Kidney epithelial cell (primary cell): ENCODE data around the gene NCOA3. TPM values are rescaled to one million over a fixed set of nuclear protein-coding genes. Genes with fewer than 3 reads are reported as not detected.

Source experiments
- DNase-seq: peaks from one replicate; pipeline ENCODE4 v3.0.0-alpha.2; 2010; ENCODE audit warnings: low read depth
- H3K27me3 ChIP-seq: 2 replicates; pipeline ENCODE4 v1.6.0; 2011; ENCODE audit warnings: low read length; ENCODE audit not compliant: control insufficient read depth, insufficient read depth
- H3K36me3 ChIP-seq: 2 replicates; pipeline ENCODE4 v1.5.1; 2011; ENCODE audit warnings: low read length; ENCODE audit not compliant: control insufficient read depth, insufficient read depth
- H3K4me3 ChIP-seq: 2 replicates; pipeline ENCODE4 v1.5.1; 2011; ENCODE audit warnings: low read depth, mild to moderate bottlenecking, control low read depth, low read length
- total RNA-seq: library from RNA; depleted of rRNA; stranded (reverse); fragments of >200 nt; gene quantifications from 2 replicates; pipeline ENCODE4 v1.2.3, GENCODE V29; 2015
- TF ChIP-seq, protein P1 (sequence below): IDR thresholded peaks from 2 replicates; pipeline ENCODE4 v1.5.1; 2011; ENCODE audit warnings: mild to moderate bottlenecking, moderate library complexity, low read length, control low read depth, inconsistent platforms; ENCODE audit not compliant: insufficient read depth, poor library complexity, severe bottlenecking

The NCOA3 gene
- total RNA-seq, 1 donor from 2014 or later: 27.3 TPM

DNA sequence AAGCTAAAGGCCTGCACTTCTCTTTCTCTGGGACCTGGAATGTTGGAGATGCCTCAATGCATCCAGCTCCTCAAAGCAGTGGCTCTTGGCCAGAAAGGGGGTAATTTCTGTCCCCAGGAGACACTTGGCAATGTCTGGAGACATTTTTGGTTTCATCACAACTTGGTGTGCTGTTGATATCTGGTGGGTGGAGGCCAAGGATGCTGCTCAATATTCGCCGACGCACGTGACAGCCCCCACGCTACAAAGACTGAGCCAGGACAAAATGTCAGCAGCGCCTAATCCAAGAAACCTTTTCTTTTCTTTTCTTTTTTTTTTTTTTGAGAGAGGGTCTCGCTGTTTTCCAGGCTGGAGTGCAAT lies 203.8 kb downstream of the NCOA3 start:
- Histone ChIP-seq H3K4me3 (no peak overlapping the region), H3K27me3 (no peaks in the 10 kb centered on the region), H3K36me3 (no peaks in the 10 kb centered on the region)
- TF ChIP-seq, protein P1, sequence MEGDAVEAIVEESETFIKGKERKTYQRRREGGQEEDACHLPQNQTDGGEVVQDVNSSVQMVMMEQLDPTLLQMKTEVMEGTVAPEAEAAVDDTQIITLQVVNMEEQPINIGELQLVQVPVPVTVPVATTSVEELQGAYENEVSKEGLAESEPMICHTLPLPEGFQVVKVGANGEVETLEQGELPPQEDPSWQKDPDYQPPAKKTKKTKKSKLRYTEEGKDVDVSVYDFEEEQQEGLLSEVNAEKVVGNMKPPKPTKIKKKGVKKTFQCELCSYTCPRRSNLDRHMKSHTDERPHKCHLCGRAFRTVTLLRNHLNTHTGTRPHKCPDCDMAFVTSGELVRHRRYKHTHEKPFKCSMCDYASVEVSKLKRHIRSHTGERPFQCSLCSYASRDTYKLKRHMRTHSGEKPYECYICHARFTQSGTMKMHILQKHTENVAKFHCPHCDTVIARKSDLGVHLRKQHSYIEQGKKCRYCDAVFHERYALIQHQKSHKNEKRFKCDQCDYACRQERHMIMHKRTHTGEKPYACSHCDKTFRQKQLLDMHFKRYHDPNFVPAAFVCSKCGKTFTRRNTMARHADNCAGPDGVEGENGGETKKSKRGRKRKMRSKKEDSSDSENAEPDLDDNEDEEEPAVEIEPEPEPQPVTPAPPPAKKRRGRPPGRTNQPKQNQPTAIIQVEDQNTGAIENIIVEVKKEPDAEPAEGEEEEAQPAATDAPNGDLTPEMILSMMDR: no peak
- no peak for DNase-seq

DNA sequence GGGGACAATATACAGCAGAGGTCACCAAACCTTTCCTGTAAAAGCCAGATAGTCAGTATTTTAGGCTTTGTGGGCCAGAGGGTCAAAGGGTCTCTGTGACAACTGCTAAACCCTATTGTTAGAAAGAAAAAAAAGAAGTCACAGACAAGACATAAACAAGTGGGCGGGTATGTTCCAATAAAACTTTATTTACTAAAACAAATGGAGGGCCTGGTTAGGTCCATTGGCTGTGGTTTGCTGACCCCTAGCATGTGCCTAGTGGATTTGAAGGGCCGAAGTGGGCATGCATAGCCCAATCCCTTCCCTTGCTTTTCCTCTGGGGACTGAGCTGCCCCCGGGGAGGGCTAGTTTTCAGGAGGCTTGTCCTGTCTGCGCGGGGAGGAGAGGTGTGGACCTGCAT lies 204.7 kb downstream of the NCOA3 start:
- Histone ChIP-seq H3K27me3 (no peaks in the 10 kb centered on the region), H3K36me3 (no peaks in the 10 kb centered on the region), H3K4me3 (no peak overlapping the region)
- TF ChIP-seq, protein P1: no peak
- DNase-seq: no peak

Other genes with a start within 250 kb of the NCOA3 start
- gene ZMYND8, start 145.2 kb upstream of the NCOA3 start, total RNA-seq: 19.2 and 20.8 TPM in 2 replicates